HepG2 (cell line): ENCODE measurements around the gene TMEM145. TPM values are rescaled to one million over a fixed set of nuclear protein-coding genes. Genes with fewer than 3 reads are reported as not detected.

Source experiments
- CEBPB ChIP-seq: IDR thresholded peaks from 2 replicates; pipeline ENCODE4 v1.6.1; 2011; ENCODE audit warnings: low read depth, low read length, improper control_type of control experiment, borderline replicate concordance
- DBP ChIP-seq: sonication (generic); formaldehyde crosslinking; IDR thresholded peaks from 2 replicates; pipeline ENCODE4 v1.4.0; 2020; ENCODE audit warnings: missing genetic modification reagents; ENCODE audit errors: not compliant biosample characterization
- RFX3 ChIP-seq: IDR thresholded peaks from 2 replicates; pipeline ENCODE4 v1.6.1; 2016; ENCODE audit warnings: missing biosample characterization, missing genetic modification reagents
- RORA ChIP-seq: sonication (generic); formaldehyde crosslinking; IDR thresholded peaks from 2 replicates; pipeline ENCODE4 v1.5.0; 2020; ENCODE audit warnings: mild to moderate bottlenecking, missing genetic modification reagents, moderate library complexity
- SRF ChIP-seq: IDR thresholded peaks from 2 replicates; pipeline ENCODE4 v1.6.1; 2011; ENCODE audit warnings: mild to moderate bottlenecking, low read depth, low read length, moderate library complexity
- TOPORS ChIP-seq: sonication (generic); formaldehyde crosslinking; IDR thresholded peaks from 2 replicates; pipeline ENCODE4 v1.8.0; 2023; ENCODE audit warnings: mild to moderate bottlenecking, missing genetic modification reagents
- ZFAT ChIP-seq: sonication (generic); formaldehyde crosslinking; conservative IDR thresholded peaks from 2 replicates; pipeline ENCODE4 v1.8.1; 2023; ENCODE audit warnings: missing genetic modification reagents, inconsistent platforms
- ZNF563 ChIP-seq: sonication (generic); formaldehyde crosslinking; IDR thresholded peaks from 2 replicates; pipeline ENCODE4 v1.8.0; 2022; ENCODE audit warnings: mild to moderate bottlenecking, moderate library complexity, missing genetic modification reagents
- ZNF660 ChIP-seq: sonication (generic); formaldehyde crosslinking; IDR thresholded peaks from 2 replicates; pipeline ENCODE4 v1.5.1; 2020; ENCODE audit warnings: mild to moderate bottlenecking, low read depth, missing genetic modification reagents, borderline replicate concordance
- ZNF703 ChIP-seq: sonication (generic); formaldehyde crosslinking; IDR thresholded peaks from 2 replicates; pipeline ENCODE4 v1.5.1; 2020; ENCODE audit warnings: missing genetic modification reagents, mild to moderate bottlenecking, moderate library complexity, borderline replicate concordance
- ZSCAN21 ChIP-seq: sonication (generic); formaldehyde crosslinking; IDR thresholded peaks from 2 replicates; pipeline ENCODE4 v1.8.0; 2022; ENCODE audit warnings: mild to moderate bottlenecking, missing genetic modification reagents, moderate library complexity, borderline replicate concordance
- polyA plus RNA-seq, 8 experiments: library from polyadenylated mRNA; depleted of rRNA in 3 of 8; stranded (reverse) in 7 of 8; unstranded in 1 of 8; fragments of >200 nt; fragmentation: Illumina TruSeq in 4 of 8; extraction: Trizol in 4 of 8; gene quantifications; 2 replicates each; pipeline versions ENCODE4 v1.2.1 to v1.2.3, GENCODE V29; 2011 to 2016; ENCODE audit warnings: low read depth in 4 of 8, missing spikeins in 1 of 8, mixed read lengths in 1 of 8; ENCODE audit not compliant: insufficient read depth in 1 of 8
- total RNA-seq, 5 experiments: library from RNA; depleted of rRNA; stranded (reverse); fragments of >200 nt; fragmentation: Illumina TruSeq; extraction: Trizol; gene quantifications; 2 replicates each; pipeline ENCODE4 v1.2.3, GENCODE V29; 2016; ENCODE audit warnings: low read depth in 1 of 5
- TF ChIP-seq, protein P1 (sequence below): sonication (generic); formaldehyde crosslinking; IDR thresholded peaks from 2 replicates; pipeline ENCODE4 v1.4.0; 2020; ENCODE audit warnings: missing genetic modification reagents, borderline replicate concordance
- TF ChIP-seq, protein P2 (sequence below): sonication (generic); formaldehyde crosslinking; IDR thresholded peaks from 2 replicates; pipeline ENCODE4 v1.9.0; 2021; ENCODE audit warnings: missing genetic modification reagents, borderline replicate concordance
- TF ChIP-seq, protein P3 (sequence below): sonication (generic); formaldehyde crosslinking; IDR thresholded peaks from 2 replicates; pipeline ENCODE4 v1.5.0; 2020; ENCODE audit warnings: missing genetic modification reagents, mild to moderate bottlenecking, borderline replicate concordance
- TF ChIP-seq, protein P4 (sequence below): sonication (generic); formaldehyde crosslinking; IDR thresholded peaks from 2 replicates; pipeline ENCODE4 v1.8.1; 2023; ENCODE audit warnings: mild to moderate bottlenecking, missing genetic modification reagents

Gene TMEM145
- total and polyA plus RNA-seq, 2 of the 13 experiments (the other 11 are each of a cell fraction or from before 2014, with no cell fraction given) = 0.07 to 5.1 TPM

DNA sequence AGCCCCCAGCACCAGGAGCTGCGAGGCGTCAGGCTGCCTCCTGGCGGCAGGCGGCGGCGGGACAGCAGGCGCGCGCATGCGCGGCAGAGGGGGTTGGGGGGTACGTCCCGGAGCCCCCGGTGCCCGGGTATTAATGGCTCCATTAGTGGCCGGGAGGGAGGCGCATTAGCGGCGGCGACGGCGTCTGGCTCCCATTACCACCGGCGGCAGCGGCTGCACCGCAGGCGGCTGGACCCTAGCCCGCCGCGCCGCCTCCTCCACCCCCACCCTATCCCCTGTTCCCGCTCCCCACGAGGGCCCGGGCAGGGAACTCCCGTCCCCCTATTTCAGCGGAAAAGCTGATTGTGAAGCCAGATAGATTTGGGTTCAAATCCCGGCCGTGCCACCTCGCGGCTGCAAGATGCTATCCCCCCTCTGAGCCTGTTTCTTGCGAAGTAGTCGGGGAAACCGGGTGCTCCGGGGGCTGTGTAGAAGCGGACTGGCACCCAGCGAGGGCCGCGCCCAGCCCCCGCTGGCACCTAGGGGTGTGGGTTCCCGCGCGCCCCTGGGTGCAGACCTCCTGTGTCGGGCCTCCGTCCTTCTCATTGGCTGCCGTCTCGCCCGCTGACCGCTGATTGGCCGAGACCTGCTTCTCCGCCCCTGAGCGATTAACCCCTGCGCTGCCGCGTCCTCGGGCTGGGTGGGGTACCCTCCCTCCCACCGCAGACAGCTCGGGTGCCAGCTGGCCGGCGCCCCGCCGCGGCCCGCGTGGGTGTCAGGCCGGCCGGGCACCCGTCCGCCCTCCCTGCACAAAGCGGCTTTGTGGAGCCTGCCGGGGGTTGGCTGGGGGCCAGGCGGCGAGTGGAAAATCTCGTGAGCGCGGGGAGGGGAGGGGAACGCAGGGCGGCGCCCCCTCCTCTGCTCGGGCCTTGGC, 33.0 kb upstream of the TMEM145 start (continued):
- TF ChIP-seq, protein P1, sequence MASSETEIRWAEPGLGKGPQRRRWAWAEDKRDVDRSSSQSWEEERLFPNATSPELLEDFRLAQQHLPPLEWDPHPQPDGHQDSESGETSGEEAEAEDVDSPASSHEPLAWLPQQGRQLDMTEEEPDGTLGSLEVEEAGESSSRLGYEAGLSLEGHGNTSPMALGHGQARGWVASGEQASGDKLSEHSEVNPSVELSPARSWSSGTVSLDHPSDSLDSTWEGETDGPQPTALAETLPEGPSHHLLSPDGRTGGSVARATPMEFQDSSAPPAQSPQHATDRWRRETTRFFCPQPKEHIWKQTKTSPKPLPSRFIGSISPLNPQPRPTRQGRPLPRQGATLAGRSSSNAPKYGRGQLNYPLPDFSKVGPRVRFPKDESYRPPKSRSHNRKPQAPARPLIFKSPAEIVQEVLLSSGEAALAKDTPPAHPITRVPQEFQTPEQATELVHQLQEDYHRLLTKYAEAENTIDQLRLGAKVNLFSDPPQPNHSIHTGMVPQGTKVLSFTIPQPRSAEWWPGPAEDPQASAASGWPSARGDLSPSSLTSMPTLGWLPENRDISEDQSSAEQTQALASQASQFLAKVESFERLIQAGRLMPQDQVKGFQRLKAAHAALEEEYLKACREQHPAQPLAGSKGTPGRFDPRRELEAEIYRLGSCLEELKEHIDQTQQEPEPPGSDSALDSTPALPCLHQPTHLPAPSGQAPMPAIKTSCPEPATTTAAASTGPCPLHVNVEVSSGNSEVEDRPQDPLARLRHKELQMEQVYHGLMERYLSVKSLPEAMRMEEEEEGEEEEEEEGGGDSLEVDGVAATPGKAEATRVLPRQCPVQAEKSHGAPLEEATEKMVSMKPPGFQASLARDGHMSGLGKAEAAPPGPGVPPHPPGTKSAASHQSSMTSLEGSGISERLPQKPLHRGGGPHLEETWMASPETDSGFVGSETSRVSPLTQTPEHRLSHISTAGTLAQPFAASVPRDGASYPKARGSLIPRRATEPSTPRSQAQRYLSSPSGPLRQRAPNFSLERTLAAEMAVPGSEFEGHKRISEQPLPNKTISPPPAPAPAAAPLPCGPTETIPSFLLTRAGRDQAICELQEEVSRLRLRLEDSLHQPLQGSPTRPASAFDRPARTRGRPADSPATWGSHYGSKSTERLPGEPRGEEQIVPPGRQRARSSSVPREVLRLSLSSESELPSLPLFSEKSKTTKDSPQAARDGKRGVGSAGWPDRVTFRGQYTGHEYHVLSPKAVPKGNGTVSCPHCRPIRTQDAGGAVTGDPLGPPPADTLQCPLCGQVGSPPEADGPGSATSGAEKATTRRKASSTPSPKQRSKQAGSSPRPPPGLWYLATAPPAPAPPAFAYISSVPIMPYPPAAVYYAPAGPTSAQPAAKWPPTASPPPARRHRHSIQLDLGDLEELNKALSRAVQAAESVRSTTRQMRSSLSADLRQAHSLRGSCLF (CRISPR knock-in tag) = no peak
- TF ChIP-seq ZNF563 = peak; percentile 64
- TF ChIP-seq, protein P2, sequence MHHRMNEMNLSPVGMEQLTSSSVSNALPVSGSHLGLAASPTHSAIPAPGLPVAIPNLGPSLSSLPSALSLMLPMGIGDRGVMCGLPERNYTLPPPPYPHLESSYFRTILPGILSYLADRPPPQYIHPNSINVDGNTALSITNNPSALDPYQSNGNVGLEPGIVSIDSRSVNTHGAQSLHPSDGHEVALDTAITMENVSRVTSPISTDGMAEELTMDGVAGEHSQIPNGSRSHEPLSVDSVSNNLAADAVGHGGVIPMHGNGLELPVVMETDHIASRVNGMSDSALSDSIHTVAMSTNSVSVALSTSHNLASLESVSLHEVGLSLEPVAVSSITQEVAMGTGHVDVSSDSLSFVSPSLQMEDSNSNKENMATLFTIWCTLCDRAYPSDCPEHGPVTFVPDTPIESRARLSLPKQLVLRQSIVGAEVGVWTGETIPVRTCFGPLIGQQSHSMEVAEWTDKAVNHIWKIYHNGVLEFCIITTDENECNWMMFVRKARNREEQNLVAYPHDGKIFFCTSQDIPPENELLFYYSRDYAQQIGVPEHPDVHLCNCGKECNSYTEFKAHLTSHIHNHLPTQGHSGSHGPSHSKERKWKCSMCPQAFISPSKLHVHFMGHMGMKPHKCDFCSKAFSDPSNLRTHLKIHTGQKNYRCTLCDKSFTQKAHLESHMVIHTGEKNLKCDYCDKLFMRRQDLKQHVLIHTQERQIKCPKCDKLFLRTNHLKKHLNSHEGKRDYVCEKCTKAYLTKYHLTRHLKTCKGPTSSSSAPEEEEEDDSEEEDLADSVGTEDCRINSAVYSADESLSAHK (CRISPR knock-in tag) = no peak
- TF ChIP-seq RORA (CRISPR knock-in tag) = no peak
- no peak for TF ChIP-seq CEBPB
- peak; percentile 50; the same call in 1 of the 2 replicates for TF ChIP-seq ZSCAN21 (CRISPR knock-in tag)
- no peak for TF ChIP-seq RFX3 (CRISPR knock-in tag)
- TF ChIP-seq, protein P3, sequence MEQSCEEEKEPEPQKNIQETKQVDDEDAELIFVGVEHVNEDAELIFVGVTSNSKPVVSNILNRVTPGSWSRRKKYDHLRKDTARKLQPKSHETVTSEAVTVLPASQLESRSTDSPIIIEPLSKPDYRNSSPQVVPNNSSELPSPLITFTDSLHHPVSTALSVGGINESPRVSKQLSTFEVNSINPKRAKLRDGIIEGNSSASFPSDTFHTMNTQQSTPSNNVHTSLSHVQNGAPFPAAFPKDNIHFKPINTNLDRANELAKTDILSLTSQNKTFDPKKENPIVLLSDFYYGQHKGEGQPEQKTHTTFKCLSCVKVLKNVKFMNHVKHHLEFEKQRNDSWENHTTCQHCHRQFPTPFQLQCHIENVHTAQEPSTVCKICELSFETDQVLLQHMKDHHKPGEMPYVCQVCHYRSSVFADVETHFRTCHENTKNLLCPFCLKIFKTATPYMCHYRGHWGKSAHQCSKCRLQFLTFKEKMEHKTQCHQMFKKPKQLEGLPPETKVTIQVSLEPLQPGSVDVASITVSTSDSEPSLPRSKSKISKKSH (CRISPR knock-in tag) = no peak
- TF ChIP-seq TOPORS (CRISPR knock-in tag) = no peak
- no peak for TF ChIP-seq DBP (CRISPR knock-in tag)
- TF ChIP-seq ZFAT (CRISPR knock-in tag) = 0 out of 2 replicates have a peak, but pooled peaks have one; percentile 52
- TF ChIP-seq, protein P4, sequence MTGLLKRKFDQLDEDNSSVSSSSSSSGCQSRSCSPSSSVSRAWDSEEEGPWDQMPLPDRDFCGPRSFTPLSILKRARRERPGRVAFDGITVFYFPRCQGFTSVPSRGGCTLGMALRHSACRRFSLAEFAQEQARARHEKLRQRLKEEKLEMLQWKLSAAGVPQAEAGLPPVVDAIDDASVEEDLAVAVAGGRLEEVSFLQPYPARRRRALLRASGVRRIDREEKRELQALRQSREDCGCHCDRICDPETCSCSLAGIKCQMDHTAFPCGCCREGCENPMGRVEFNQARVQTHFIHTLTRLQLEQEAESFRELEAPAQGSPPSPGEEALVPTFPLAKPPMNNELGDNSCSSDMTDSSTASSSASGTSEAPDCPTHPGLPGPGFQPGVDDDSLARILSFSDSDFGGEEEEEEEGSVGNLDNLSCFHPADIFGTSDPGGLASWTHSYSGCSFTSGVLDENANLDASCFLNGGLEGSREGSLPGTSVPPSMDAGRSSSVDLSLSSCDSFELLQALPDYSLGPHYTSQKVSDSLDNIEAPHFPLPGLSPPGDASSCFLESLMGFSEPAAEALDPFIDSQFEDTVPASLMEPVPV = peak; percentile 49; the same call in 1 of the 2 replicates
- no peak for TF ChIP-seq ZNF703 (CRISPR knock-in tag)
- TF ChIP-seq SRF = no peak
- 0 out of 2 replicates have a peak, but pooled peaks have one; percentile 16 for TF ChIP-seq ZNF660 (CRISPR knock-in tag)
